KMS-11 (cell line): ENCODE measurements around the gene TCL1A.

Experiments
- H2AFZ ChIP-seq: fragments of 200-600 bp; sonication (generic); 2 replicates; pipeline ENCODE4 v1.6.1; 2016; ENCODE audit warnings: antibody characterized with exemption, mixed run types, low read depth
- H3K27ac ChIP-seq: fragments of 200-600 bp; sonication (generic); 2 replicates; pipeline ENCODE4 v1.6.1; 2016; ENCODE audit warnings: mild to moderate bottlenecking, mixed run types
- H3K27me3 ChIP-seq: fragments of 200-600 bp; sonication (generic); 2 replicates; pipeline ENCODE4 v1.6.1; 2017; ENCODE audit warnings: mild to moderate bottlenecking, low read depth, mixed run types, moderate library complexity; ENCODE audit not compliant: insufficient read depth
- H3K36me3 ChIP-seq: fragments of 200-600 bp; sonication (generic); 2 replicates; pipeline ENCODE4 v1.6.1; 2017; ENCODE audit warnings: mild to moderate bottlenecking, mixed run types; ENCODE audit not compliant: insufficient read depth
- H3K4me1 ChIP-seq: fragments of 200-600 bp; sonication (generic); 2 replicates; pipeline ENCODE4 v1.6.1; 2016; ENCODE audit warnings: mild to moderate bottlenecking, low read depth, mixed run types; ENCODE audit not compliant: poor library complexity, severe bottlenecking
- H3K4me2 ChIP-seq: fragments of 200-600 bp; sonication (generic); 2 replicates; pipeline ENCODE4 v1.7.0; 2016; ENCODE audit warnings: mild to moderate bottlenecking, mixed run types
- H3K4me3 ChIP-seq: fragments of 200-600 bp; sonication (generic); IDR thresholded peaks from 2 replicates; pipeline ENCODE4 v1.6.1; 2017; ENCODE audit warnings: low read depth, low read length, mixed read lengths; ENCODE audit not compliant: insufficient read depth
- H3K79me2 ChIP-seq: fragments of 200-600 bp; sonication (generic); 2 replicates; pipeline ENCODE4 v1.6.1; 2016; ENCODE audit warnings: low read depth, mixed run types; ENCODE audit not compliant: insufficient read depth
- H3K9ac ChIP-seq: fragments of 200-600 bp; sonication (generic); 2 replicates; pipeline ENCODE4 v1.6.1; 2016; ENCODE audit warnings: mild to moderate bottlenecking, mixed run types
- H4K20me1 ChIP-seq: fragments of 200-600 bp; sonication (generic); 2 replicates; pipeline ENCODE4 v1.6.1; 2016; ENCODE audit warnings: mild to moderate bottlenecking, mixed run types; ENCODE audit not compliant: insufficient read depth
- TF ChIP-seq, protein P1 (sequence below): fragments of 200-600 bp; sonication (generic); conservative IDR thresholded peaks from 2 replicates; pipeline ENCODE4 v1.6.1; 2017; ENCODE audit warnings: low read depth, mild to moderate bottlenecking, antibody characterized with exemption, low read length, moderate library complexity, mixed read lengths

TCL1A gene

DNA sequence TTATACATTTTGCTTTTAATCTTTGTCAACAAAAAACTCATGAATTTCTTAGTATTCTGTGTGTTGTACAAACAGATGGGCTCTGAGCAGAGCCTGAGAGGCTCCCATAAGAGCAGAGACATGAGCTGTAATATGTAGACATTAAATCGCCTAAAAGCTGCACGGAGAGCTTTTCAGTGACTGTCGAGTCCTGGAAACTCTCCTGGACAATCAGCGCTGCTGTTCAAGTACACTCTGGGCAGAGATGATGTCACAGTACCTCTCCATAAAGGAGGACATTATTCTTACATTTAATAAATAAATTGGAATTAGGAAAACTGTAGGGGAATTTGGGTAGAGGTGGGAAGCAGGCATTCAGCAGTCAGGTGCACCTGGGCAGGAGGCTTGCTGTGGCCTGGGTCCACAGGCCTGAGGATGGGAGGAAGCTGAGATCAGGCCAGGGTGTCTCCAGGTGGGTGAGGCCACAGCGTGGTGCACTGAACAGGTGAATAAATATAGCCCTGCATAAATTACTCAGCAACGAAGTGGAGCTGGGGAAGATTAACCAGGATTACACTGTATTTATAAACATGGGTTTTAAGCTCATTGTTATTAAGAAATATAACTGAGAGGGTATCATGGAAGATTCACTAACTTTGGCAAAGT lies 13.3 kb upstream of the TCL1A start:
- Histone ChIP-seq H2AFZ (no peak overlapping the region), H3K4me1 (no peaks in the 10 kb centered on the region), H3K36me3 (no peaks in the 10 kb centered on the region), H3K4me3 (no peak overlapping the region), H3K79me2 (no peaks in the 10 kb centered on the region), H3K27me3 (no peaks in the 10 kb centered on the region), H4K20me1 (no peaks in the 10 kb centered on the region), H3K4me2 (no peak overlapping the region), H3K27ac (no peak overlapping the region), H3K9ac (no peak overlapping the region)
- TF ChIP-seq, protein P1, sequence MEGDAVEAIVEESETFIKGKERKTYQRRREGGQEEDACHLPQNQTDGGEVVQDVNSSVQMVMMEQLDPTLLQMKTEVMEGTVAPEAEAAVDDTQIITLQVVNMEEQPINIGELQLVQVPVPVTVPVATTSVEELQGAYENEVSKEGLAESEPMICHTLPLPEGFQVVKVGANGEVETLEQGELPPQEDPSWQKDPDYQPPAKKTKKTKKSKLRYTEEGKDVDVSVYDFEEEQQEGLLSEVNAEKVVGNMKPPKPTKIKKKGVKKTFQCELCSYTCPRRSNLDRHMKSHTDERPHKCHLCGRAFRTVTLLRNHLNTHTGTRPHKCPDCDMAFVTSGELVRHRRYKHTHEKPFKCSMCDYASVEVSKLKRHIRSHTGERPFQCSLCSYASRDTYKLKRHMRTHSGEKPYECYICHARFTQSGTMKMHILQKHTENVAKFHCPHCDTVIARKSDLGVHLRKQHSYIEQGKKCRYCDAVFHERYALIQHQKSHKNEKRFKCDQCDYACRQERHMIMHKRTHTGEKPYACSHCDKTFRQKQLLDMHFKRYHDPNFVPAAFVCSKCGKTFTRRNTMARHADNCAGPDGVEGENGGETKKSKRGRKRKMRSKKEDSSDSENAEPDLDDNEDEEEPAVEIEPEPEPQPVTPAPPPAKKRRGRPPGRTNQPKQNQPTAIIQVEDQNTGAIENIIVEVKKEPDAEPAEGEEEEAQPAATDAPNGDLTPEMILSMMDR: no peak

DNA sequence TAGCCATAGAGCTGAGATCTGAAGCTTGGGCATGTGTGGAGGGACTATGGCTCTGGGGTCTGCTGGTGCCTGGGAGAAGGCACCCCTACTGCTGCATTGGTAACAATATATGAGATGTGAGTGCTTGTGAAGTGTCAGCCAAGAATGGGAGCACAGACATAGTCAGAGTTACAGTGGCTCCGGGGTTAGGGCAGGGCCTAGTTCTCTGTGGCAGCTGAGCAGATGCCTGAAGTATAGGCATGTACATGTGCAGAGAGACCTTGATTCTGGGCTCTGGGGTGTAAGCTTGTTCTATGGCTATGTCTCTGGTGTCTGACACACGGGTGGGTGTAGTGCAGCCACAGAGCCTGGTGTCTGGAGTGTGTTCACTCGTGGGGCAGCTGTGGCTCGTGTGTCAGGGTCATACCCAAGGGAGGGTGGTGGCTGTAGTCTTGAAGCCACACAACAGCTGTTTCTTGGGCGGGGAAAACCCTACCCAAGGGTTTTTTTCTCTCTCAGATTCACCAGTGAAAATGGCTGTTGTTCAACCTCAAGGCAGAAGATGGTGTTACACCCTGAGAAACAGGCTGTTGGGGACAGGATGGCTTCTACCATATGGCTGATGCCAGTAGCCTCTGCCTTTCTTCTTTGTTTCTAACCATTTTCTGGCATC lies 11.9 kb upstream of the TCL1A start:
- no peak overlapping the region for H3K4me2 ChIP-seq
- no peaks in the 10 kb centered on the region for H3K36me3 ChIP-seq
- no peak overlapping the region for H3K9ac ChIP-seq
- H3K79me2 ChIP-seq: no peaks in the 10 kb centered on the region
- no peaks in the 10 kb centered on the region for H4K20me1 ChIP-seq
- no peak overlapping the region for H3K4me3 ChIP-seq
- no peaks in the 10 kb centered on the region for H3K4me1 ChIP-seq
- TF ChIP-seq, protein P1: no peak
- no peaks in the 10 kb centered on the region for H3K27me3 ChIP-seq
- H2AFZ ChIP-seq: no peak overlapping the region
- H3K27ac ChIP-seq: no peak overlapping the region

DNA sequence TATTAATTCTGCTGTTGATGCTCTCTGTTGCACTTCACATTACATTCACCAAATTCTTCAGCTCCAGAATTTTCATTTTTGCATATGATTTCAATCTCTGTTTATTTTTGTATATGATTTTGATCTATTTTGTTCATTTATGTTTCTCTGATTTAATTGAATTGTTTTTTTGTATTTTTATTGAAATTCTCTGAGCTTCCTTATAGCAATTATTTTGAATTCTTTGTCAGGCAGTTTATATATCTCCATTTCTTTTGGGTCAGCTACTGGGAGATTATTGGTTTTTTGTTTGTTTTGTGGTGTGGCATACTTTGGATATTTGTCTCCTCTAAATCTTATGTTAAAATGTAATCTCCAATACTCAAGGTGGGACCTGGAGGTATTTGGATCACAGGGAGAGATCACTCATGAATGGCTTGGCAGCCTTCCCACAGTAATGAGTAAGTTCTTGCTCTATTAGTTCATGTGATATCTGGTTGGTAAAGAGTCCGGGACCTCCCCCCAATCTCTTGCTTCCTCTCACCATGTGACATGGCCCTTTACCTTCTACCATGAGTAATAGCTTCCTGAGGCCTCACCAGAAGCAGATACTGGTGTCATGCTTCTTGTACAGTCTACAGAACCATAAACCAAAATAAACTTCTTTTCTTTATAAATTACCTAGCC lies 8.7 kb upstream of the TCL1A start:
- no peak overlapping the region for H2AFZ ChIP-seq
- H3K27me3 ChIP-seq: no peaks in the 10 kb centered on the region
- H3K4me3 ChIP-seq: no peak overlapping the region
- H3K9ac ChIP-seq: no peak overlapping the region
- no peak overlapping the region for H3K27ac ChIP-seq
- no peaks in the 10 kb centered on the region for H4K20me1 ChIP-seq
- TF ChIP-seq, protein P1: no peak
- no peak overlapping the region for H3K4me2 ChIP-seq
- H3K4me1 ChIP-seq: no peaks in the 10 kb centered on the region
- no peaks in the 10 kb centered on the region for H3K79me2 ChIP-seq
- no peaks in the 10 kb centered on the region for H3K36me3 ChIP-seq

DNA sequence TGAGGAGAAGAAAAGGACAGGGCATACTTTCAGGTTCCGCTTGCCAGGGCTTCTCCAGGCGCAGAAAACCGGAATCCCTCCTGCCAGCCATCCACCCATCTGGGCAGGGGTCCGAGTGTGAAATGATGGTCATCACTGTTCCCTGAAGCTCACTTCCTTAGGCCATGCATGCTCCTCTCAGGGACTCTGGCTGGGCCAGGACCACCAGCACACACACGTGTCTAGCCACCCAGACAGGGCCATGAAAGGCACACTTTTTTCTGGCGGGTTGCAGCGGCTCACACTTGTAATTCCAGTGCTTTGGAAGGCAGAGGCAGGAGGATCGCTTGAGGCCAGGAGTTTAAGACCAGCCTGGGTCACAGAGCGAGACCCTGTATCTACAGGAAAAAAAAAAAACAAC lies 1.5 kb downstream of the TCL1A start:
- Histone ChIP-seq H3K79me2 (no peaks in the 10 kb centered on the region), H3K4me1 (no peaks in the 10 kb centered on the region), H3K9ac (no peak overlapping the region), H3K27ac (no peak overlapping the region), H3K4me3 (no peak overlapping the region), H3K27me3 (no peaks in the 10 kb centered on the region), H4K20me1 (no peaks in the 10 kb centered on the region), H3K36me3 (no peaks in the 10 kb centered on the region), H3K4me2 (no peak overlapping the region), H2AFZ (no peak overlapping the region)
- TF ChIP-seq, protein P1: no peak
